HepG2 (cell line): Measurements from ENCODE around the gene SURF6. TPM values are rescaled to one million over a fixed set of nuclear protein-coding genes. Genes with fewer than 3 reads are reported as not detected.

Experiments used
- ATF6 ChIP-seq: sonication (generic); formaldehyde crosslinking; conservative IDR thresholded peaks from 2 replicates; pipeline ENCODE4 v1.4.0; 2020; ENCODE audit warnings: missing genetic modification reagents
- IKZF1 ChIP-seq: fragments of 450-650 bp; IDR thresholded peaks from 2 replicates; pipeline ENCODE4 v1.7.1; 2016
- NFE2L2 ChIP-seq: fragments of 150-350 bp; IDR thresholded peaks from 2 replicates; pipeline ENCODE4 v1.6.1; 2014; ENCODE audit warnings: low read length
- PRMT3 ChIP-seq: sonication (generic); formaldehyde crosslinking; IDR thresholded peaks from 2 replicates; pipeline ENCODE4 v1.8.1; 2022; ENCODE audit warnings: low read depth, mild to moderate bottlenecking, moderate library complexity, missing genetic modification reagents, borderline replicate concordance
- ZFP62 ChIP-seq: sonication (generic); formaldehyde crosslinking; IDR thresholded peaks from 2 replicates; pipeline ENCODE4 v1.4.0; 2020; ENCODE audit warnings: missing genetic modification reagents
- ZNF142 ChIP-seq: sonication (generic); formaldehyde crosslinking; IDR thresholded peaks from 2 replicates; pipeline ENCODE4 v1.4.0; 2020; ENCODE audit warnings: missing genetic modification reagents
- ZNF382 ChIP-seq: sonication (generic); formaldehyde crosslinking; IDR thresholded peaks from 2 replicates; pipeline ENCODE4 v1.5.0; 2020; ENCODE audit warnings: missing genetic modification reagents, mild to moderate bottlenecking, borderline replicate concordance
- ZNF430 ChIP-seq: sonication (generic); formaldehyde crosslinking; IDR thresholded peaks from 2 replicates; pipeline ENCODE4 v1.9.0; 2021; ENCODE audit warnings: mild to moderate bottlenecking, missing genetic modification reagents
- polyA plus RNA-seq, 8 experiments: library from polyadenylated mRNA; depleted of rRNA in 3 of 8; stranded (reverse) in 7 of 8; unstranded in 1 of 8; fragments of >200 nt; fragmentation: Illumina TruSeq in 4 of 8; extraction: Trizol in 4 of 8; gene quantifications; 2 replicates each; pipeline versions ENCODE4 v1.2.1 to v1.2.3, GENCODE V29; 2011 to 2016; ENCODE audit warnings: low read depth in 4 of 8, missing spikeins in 1 of 8, mixed read lengths in 1 of 8; ENCODE audit not compliant: insufficient read depth in 1 of 8
- total RNA-seq, 5 experiments: library from RNA; depleted of rRNA; stranded (reverse); fragments of >200 nt; fragmentation: Illumina TruSeq; extraction: Trizol; gene quantifications; 2 replicates each; pipeline ENCODE4 v1.2.3, GENCODE V29; 2016; ENCODE audit warnings: low read depth in 1 of 5
- TF ChIP-seq, protein P1 (sequence below): sonication (generic); formaldehyde crosslinking; IDR thresholded peaks from 2 replicates; pipeline ENCODE4 v1.4.0; 2020; ENCODE audit warnings: missing genetic modification reagents
- TF ChIP-seq, protein P2 (sequence below): sonication (generic); formaldehyde crosslinking; IDR thresholded peaks from 2 replicates; pipeline ENCODE4 v1.4.0; 2020; ENCODE audit warnings: missing genetic modification reagents

Gene SURF6
- total and polyA plus RNA-seq, 2 of the 13 experiments (the other 11 are each of a cell fraction or from before 2014, with no cell fraction given): 5.9 to 14.7 TPM

GRCh38 chr9:133335924-133336811 lies at the start of gene SURF6 (continued):
- TF ChIP-seq ZNF142 (peak; percentile 81; the same call in 1 of the 2 replicates), ZNF430 (CRISPR knock-in tag) (peak; percentile 96), ZNF382 (CRISPR knock-in tag) (no peak), IKZF1 (no peak), ATF6 (CRISPR knock-in tag) (no peak), ZFP62 (CRISPR knock-in tag) (no peak), NFE2L2 (no peak), PRMT3 (CRISPR knock-in tag) (no peak; the same call in 1 of the 2 replicates)
- TF ChIP-seq, protein P1, sequence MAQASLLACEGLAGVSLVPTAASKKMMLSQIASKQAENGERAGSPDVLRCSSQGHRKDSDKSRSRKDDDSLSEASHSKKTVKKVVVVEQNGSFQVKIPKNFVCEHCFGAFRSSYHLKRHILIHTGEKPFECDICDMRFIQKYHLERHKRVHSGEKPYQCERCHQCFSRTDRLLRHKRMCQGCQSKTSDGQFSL (CRISPR knock-in tag): peak; percentile 40; the same call in 1 of the 2 replicates
- TF ChIP-seq, protein P2, sequence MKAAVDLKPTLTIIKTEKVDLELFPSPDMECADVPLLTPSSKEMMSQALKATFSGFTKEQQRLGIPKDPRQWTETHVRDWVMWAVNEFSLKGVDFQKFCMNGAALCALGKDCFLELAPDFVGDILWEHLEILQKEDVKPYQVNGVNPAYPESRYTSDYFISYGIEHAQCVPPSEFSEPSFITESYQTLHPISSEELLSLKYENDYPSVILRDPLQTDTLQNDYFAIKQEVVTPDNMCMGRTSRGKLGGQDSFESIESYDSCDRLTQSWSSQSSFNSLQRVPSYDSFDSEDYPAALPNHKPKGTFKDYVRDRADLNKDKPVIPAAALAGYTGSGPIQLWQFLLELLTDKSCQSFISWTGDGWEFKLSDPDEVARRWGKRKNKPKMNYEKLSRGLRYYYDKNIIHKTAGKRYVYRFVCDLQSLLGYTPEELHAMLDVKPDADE: no peak
